Endometrial microvascular endothelial cells (primary cell): ENCODE measurements around the gene PPIP5K1. TPM values are rescaled to one million over a fixed set of nuclear protein-coding genes. Genes with fewer than 3 reads are reported as not detected.

ENCODE experiments used
- in situ Hi-C: cut with HindIII; loops from 2 replicates; pipeline ENCODE4 v1.10.0; 2017; ENCODE audit warnings: low sequenced_read_pairs, low pct_unique_long_range_greater_than_20kb; ENCODE audit errors: inconsistent ontology term
- total RNA-seq: library from RNA; depleted of rRNA; stranded (reverse); fragments of >200 nt; gene quantifications from one replicate; pipeline ENCODE4 v1.2.3, GENCODE V29; 2015; ENCODE audit errors: inconsistent ontology term

Gene PPIP5K1
- total RNA-seq, 1 donor from 2014 or later: 30.3 TPM

GRCh38 chr15:43505738-43506137, 84.3 kb downstream of the PPIP5K1 start:
- in situ Hi-C loops: no loop called here

GRCh38 chr15:43499635-43500034, 90.4 kb downstream of the PPIP5K1 start:
- in situ Hi-C loops: no loop called here

GRCh38 chr15:43498990-43499389, 91.0 kb downstream of the PPIP5K1 start:
- in situ Hi-C loops: no loop called here

GRCh38 chr15:43493703-43494472, 96.1 kb downstream of the PPIP5K1 start:
- in situ Hi-C loops: no loop called here

GRCh38 chr15:43492673-43493601, 97.1 kb downstream of the PPIP5K1 start, which contains the start of gene TP53BP1:
Gene TP53BP1, minus strand, starts transcription at chr15:43493156. Its CDS starts 113 bp downstream, at chr15:43493043.
- in situ Hi-C loops: no loop called here

- in situ Hi-C loops: no loop called here
Measured at GRCh38 chr15:43492266-43492665, 97.7 kb downstream of the PPIP5K1 start.

- in situ Hi-C loops: no loop called here
Measured at GRCh38 chr15:43489191-43489590, 100.8 kb downstream of the PPIP5K1 start.

- in situ Hi-C loops: no loop called here
Measured at GRCh38 chr15:43488790-43489189, 101.2 kb downstream of the PPIP5K1 start.

GRCh38 chr15:43487271-43487895, 102.6 kb downstream of the PPIP5K1 start:
- in situ Hi-C loops: no loop called here

- in situ Hi-C loops: no loop called here
Measured at GRCh38 chr15:43484455-43484854, 105.6 kb downstream of the PPIP5K1 start.

Other genes starting within 250 kb of the PPIP5K1 start
- gene ZSCAN29, start 219.2 kb downstream of the PPIP5K1 start, total RNA-seq: 8.6 TPM
- 22.0 TPM for gene TUBGCP4, start 219.1 kb downstream of the PPIP5K1 start, total RNA-seq
- gene TP53BP1, start 97.1 kb downstream of the PPIP5K1 start, total RNA-seq: 41.0 TPM
- gene MAP1A, start 72.6 kb downstream of the PPIP5K1 start, total RNA-seq: 12.7 TPM
- gene CKMT1B, start 3.8 kb upstream of the PPIP5K1 start, total RNA-seq: not detected
- not detected for gene STRC, start 28.6 kb upstream of the PPIP5K1 start, total RNA-seq
- gene CATSPER2, start 58.6 kb upstream of the PPIP5K1 start, total RNA-seq: not detected
- not detected for gene CKMT1A, start 103.7 kb upstream of the PPIP5K1 start, total RNA-seq
- 340 TPM for gene PDIA3, start 156.2 kb upstream of the PPIP5K1 start, total RNA-seq
- gene ELL3, start 186.8 kb upstream of the PPIP5K1 start, total RNA-seq: 1.3 TPM
- gene SERF2, start 202.1 kb upstream of the PPIP5K1 start, total RNA-seq: 424 TPM
- not detected for gene SERINC4, start 210.0 kb upstream of the PPIP5K1 start, total RNA-seq
- 16.1 TPM for gene HYPK, start 210.4 kb upstream of the PPIP5K1 start, total RNA-seq
- 17.7 TPM for gene MFAP1, start 234.5 kb upstream of the PPIP5K1 start, total RNA-seq
- gene WDR76, start 236.8 kb upstream of the PPIP5K1 start, total RNA-seq: 20.0 TPM